22Rv1 (cell line): Measurements from ENCODE around the gene CMIP.

ENCODE experiments used
- H3K27ac ChIP-seq: fragments of 450-650 bp; 2 replicates; pipeline ENCODE4 v1.5.1; 2017
- ZFX ChIP-seq: fragments of 450-650 bp; IDR thresholded peaks from 2 replicates; pipeline ENCODE4 v1.6.1; 2017; ENCODE audit warnings: antibody characterized with exemption, borderline replicate concordance
- TF ChIP-seq, protein P1 (sequence below): fragments of 450-650 bp; IDR thresholded peaks from 2 replicates; pipeline ENCODE4 v1.5.1; 2017; ENCODE audit warnings: mild to moderate bottlenecking

CMIP gene

DNA sequence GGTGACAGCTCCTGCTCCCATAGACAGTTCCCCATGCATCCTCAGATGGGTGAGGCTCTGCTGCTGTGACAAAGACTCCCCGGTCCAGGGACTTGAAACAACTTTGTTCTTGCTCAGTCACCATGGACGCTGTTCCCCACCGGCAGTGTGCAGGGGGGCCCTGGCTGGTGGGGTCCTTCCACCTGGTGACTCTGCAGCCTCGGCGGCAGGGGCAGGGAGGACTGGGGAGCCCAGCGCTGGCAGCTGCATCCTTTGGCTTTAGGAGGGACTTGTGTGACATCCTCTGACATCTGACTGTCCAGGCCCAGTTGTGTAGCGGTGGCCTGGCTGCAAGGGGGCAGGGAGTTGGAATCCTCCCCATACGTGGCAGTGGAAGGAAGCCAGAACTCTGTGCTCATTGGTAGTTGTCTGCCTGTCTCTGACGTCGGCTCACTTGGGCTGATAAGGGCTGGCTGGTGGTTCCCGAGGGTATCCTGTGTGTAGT, 107.3 kb downstream of the CMIP start:
- TF ChIP-seq ZFX = no peak
- TF ChIP-seq, protein P1, sequence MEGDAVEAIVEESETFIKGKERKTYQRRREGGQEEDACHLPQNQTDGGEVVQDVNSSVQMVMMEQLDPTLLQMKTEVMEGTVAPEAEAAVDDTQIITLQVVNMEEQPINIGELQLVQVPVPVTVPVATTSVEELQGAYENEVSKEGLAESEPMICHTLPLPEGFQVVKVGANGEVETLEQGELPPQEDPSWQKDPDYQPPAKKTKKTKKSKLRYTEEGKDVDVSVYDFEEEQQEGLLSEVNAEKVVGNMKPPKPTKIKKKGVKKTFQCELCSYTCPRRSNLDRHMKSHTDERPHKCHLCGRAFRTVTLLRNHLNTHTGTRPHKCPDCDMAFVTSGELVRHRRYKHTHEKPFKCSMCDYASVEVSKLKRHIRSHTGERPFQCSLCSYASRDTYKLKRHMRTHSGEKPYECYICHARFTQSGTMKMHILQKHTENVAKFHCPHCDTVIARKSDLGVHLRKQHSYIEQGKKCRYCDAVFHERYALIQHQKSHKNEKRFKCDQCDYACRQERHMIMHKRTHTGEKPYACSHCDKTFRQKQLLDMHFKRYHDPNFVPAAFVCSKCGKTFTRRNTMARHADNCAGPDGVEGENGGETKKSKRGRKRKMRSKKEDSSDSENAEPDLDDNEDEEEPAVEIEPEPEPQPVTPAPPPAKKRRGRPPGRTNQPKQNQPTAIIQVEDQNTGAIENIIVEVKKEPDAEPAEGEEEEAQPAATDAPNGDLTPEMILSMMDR = no peak

DNA sequence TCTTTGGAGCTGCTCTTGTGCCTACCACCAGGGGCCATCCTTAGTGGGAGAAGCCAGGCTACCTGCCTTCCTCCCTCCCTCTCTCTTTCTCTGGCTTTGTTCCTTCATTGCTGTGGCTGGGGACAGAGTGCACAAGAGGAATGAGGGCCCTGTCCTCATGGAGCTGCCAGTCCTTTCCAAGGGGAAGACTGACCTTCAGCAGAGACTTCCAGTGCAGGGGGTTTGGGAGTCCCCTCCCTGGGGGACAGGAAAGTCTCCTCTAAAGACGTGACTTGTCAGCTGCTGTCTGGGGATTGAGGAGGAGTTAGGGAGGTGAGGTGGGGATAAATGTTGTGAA, 108.1 kb downstream of the CMIP start:
- no peak overlapping the region for H3K27ac ChIP-seq
- TF ChIP-seq ZFX = no peak
- TF ChIP-seq, protein P1 = no peak

More for the DNA sequence above, 107.3 kb downstream of the CMIP start:
- H3K27ac ChIP-seq = no peak overlapping the region

DNA sequence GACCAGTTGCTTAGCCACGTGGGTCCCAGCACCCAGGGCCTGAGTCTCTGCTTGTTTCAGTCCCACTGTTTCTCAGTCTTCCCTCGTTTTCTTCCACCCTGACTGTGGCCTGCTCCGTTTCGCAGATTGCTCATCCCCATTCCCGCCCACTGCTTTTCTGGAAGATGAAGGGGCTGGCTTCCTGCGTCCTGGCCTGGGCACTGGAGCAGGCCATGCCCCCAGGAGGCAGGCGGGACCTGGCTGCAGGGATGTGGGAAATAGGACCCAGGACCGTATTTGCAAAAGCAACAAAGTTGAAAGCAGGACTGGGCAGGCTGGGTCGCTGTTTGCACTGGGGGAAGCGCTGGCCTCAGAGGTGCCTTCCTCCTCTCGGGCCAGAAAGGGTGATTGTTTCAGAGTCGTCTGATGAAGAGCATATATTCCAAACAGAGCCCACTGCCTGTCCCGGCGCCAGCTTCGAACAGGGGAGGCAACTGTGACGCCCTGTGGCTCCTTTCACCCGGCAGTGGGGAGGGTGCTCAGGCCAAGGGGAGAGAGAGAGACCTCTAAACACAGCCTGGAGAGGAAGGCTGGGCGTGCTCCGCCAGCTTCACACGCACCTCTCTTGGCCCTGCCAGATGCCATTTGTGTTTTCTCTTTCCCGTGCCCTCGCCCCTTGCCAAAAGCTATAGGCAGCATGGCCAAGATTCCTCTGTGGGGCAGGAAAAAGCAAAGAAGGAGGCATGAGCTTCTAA, 108.6 kb downstream of the CMIP start:
- H3K27ac ChIP-seq = no peak overlapping the region
- TF ChIP-seq, protein P1 = no peak
- TF ChIP-seq ZFX = no peak

DNA sequence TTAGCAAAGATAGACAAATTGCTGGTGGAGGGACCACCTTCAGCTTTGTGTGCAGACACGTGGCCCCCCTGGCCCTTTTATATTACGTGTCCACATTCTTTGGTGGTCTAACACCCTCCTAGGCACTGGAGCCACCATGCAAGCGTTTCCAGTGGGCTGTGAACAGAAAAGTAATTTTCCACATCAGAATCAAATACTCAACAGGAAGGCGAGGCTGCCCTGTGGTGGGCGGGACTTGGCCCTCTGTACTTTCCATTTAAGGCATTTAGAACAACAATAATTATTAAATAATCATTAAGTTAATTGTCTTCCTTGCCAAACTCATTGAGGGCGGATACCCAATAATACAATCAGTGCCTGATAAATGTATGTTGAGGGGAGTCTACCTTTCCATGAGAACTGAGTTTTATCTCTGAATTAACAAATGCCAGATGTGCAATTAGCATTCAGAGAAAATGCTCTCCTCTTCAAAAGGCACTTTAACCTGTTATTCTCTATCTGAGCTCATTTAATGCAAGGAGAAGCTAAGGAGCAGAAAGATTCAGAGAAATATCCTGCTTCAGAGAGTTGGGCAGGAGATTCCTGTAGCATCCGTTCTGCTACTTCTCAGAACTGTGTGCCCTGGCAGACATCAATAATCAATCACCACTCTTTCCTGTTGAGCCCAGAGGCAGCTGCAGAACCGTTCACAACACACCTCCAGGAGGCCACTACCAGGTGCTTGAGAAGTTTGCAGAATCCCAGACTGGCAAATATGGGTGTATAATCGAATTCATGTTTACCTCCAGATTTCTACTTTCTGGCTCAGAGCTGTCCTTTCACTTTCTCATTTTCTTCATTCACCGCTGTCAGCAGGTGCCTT, 109.4 kb downstream of the CMIP start:
- TF ChIP-seq, protein P1 = no peak
- no peak for TF ChIP-seq ZFX
- H3K27ac ChIP-seq = no peak overlapping the region

DNA sequence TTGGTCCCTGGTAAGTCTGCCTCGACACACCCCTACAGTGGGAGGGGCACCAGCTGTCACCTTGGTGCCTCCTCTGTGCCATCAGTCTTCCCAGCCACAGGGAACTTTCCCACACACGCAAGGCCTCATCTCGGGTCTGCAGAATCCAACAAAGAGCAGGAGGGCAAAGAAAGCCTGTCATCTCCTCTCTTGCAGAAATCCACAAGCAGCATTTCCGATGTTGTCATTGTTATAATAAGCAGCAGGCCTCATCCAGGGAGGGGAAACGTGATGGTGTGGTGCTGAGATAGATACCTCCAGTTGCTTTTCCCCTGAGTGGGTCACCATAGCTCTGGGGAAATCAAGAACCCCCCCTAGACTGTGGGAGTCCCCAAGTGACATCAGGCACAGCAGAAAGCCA, 110.4 kb downstream of the CMIP start:
- TF ChIP-seq, protein P1 = no peak
- TF ChIP-seq ZFX = no peak
- no peak overlapping the region for H3K27ac ChIP-seq

DNA sequence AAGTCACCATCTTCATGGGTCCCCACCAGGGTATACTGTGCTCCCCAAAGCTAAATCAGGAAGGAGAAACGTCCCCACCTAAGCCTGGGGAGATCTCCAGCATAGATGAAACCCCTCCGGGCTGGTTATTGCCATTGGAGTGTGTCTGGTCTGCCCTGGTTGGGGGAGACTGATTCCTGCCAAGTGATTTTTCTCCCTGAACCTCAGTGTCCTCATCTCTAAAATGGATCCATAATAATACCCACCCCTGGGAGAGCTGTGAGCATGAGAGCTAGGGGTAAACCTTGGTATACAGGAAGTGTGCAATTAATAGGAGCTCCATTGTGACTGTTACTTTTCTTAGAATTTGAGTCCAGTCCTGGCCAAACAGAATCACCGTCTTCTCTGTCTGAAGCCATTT, 111.1 kb downstream of the CMIP start:
- no peak overlapping the region for H3K27ac ChIP-seq
- TF ChIP-seq, protein P1 = no peak
- TF ChIP-seq ZFX = no peak
